LoVo (cell line): Measurements from ENCODE around the gene SCN4B.

Experiments
- DNase-seq: peaks from one replicate; pipeline ENCODE4 v3.0.0-alpha.2; 2016; ENCODE audit warnings: low spot score

SCN4B gene

DNA sequence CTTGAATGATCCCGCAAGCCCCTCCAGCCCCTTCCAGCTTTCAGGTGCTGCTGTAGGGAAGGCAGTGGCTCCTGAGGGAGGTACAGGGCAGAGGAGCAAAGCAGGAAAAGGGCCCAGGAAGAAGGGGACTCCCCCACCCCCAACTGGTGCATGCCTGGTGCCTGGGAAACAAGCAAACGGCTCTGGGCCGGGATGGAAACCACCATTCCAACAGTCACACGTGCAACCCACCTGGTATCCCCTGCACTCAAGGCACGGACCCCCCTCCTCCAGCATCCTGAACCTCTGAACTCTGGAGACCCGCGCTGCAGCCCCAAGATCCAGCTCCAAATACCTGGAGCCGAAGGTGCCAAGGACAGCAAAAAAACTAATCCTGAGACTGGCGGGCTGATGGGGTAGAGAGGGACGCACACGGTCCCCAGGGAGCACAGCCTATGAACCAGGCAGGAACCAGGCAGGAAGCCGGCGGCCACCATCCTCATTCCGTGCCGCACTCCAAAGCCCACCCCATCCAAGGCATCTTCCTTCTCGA lies 537 bp downstream of the SCN4B start:
- DNase-seq = no peak

DNA sequence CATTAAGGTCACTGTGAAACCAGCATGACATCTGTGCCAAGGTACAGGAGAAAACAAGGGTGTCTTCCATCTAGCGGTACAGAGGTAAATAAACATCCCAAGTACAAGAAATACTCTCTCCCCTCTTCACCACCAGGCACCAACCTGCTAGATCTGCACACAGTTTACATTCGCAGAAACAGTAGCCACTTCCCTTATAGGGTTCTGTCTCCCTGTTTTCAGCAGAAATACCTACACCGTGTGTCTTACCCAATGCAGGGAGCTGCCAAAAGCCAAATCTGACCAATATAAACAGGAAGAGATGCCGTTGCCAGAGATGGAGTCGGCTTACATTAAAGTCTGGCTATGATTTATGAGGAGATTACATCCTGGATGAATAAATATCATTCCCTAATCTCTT lies 1.2 kb downstream of the SCN4B start:
- no peak for DNase-seq

DNA sequence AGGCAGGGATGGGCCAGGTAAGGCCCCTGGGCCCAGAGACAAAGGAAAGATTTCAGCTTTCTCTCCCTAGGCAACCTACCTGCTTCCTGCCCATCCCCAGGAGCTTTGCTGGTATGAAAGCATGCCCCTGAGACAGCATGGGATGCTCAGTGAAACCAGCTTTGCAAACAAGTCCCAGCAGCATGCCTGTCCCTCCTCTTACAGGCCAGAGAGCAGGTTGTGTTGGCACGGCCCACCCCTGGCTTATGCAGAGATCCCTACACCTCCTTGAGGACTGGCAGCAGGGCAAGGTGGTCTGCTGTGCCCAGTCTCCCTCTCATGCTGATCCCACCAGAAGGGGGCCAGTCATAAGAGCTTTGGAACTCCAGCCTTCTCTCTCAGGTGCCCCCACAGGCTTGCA lies 3.1 kb downstream of the SCN4B start:
- DNase-seq = no peak

DNA sequence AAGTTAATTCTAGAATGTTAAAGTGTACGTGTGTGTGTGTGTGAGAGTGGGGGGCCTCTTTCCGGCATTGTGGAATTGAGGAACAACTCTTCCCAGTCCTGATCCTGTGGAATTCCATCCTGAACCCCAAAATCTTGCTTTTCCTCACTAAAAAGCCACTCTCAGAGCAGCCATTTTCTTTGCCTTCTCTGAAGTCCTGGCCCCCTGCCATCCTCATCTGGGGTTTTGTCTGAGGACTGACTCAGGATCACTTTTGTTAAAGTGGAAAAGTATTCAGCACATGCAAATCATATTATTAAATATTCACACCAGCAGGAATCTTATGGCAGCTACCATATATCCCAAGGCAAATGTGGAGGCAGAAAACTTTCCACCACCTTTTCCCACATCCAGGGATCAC lies 3.8 kb downstream of the SCN4B start:
- DNase-seq = no peak

DNA sequence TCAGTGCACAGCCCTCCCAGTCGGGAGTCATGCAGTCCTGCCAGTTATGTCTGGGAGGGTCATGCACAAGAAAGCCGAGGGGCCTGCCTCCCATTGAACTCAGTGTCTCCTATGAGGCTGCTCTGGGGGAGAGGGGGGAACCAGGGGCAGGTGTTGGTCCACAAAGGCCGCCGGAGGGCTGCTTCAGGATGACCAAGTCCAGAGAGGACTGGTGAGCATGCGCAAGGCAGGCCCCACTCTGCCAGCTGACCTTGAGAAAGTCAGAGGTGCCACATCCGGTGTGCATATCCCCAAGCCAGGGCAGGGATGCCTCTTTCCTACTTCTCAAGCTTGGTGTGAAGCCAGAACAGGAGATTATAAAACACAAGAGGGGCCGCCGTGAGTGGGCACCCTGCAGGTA lies 4.4 kb downstream of the SCN4B start:
- DNase-seq = no peak

DNA sequence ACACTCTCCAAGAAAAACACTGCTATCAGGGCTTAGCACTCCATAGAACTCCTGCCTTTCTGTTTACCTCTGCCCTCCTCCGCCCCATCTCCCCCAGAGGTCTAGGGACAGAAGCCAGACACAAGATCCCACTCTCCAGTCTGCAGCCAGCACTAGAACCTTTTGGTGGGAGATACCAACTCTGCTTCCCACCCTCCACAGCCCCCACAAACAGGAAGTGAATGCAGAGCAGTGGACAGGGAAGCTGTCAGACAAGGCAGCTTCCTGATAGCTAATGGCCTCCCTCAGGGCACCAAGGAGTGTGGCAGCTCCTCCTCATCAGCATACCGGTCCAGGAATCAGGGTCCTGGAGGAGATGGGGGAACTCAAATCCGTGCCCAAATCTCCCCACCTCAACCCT lies 5.1 kb downstream of the SCN4B start:
- DNase-seq = no peak

DNA sequence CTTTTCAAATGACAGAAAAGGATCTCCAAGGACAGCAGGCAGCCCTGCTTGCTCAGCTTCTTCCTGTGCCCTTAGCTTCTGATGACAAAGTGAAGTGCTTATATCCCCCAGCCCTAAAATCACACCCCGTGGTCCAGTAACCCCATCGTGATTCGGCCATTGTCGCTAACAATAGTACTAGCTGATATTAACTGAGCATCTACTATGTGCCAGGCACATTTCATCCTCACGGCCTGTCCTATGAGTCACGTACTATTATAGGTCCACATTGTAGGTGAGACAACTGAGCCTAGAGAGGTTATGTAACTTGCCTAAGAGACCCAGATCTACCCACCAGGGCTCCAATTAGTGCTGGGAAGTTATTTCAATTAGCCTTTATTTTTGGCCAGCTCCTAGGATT lies 6.1 kb downstream of the SCN4B start:
- no peak for DNase-seq

DNA sequence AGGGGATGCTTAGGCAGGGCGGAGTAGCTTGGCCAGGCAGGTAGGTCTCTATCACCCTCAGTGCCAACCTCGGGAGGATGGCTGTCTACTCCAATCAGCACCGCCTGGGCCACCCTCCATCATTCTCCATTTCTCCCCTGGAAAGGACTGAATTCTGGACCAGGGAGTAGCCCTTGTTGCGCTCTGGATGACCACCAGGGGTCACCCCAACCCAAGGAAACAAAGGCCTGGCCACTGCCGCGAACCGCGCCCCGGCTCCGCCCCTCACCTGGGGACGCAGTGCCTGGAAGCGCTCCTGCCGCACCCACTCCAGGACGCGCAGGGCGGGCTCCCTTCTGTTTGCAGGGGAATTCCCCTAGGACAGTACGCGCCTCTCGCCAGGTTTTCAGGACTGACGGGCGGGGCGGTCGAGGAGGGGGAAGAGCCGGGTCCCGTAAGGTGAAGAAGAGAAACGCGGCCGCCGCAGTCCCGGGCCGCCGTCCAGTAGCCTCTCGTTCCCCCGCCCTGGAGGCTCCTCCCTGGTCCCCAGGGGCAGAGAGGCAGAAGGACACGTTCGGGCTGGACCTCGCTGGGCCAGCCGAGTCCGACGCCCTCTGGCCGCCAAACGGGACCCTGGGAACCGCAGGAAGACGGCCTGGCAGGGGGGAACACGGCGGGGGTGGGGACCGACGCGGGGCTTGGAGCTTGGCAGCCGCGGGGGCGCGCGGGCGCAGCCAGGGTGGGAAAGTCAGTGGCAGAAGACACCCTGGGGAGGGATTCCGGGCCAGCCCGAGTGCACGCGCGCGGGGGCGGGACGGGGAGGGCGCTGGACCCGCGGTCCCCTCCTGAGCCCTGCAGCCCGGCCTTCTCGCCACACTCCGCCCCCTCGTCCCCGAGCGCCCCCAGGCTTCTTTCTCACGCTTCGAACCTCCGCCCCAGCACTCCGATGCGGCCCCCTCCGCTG lies 7.1 kb downstream of the SCN4B start:
- DNase-seq = peak; percentile 95

DNA sequence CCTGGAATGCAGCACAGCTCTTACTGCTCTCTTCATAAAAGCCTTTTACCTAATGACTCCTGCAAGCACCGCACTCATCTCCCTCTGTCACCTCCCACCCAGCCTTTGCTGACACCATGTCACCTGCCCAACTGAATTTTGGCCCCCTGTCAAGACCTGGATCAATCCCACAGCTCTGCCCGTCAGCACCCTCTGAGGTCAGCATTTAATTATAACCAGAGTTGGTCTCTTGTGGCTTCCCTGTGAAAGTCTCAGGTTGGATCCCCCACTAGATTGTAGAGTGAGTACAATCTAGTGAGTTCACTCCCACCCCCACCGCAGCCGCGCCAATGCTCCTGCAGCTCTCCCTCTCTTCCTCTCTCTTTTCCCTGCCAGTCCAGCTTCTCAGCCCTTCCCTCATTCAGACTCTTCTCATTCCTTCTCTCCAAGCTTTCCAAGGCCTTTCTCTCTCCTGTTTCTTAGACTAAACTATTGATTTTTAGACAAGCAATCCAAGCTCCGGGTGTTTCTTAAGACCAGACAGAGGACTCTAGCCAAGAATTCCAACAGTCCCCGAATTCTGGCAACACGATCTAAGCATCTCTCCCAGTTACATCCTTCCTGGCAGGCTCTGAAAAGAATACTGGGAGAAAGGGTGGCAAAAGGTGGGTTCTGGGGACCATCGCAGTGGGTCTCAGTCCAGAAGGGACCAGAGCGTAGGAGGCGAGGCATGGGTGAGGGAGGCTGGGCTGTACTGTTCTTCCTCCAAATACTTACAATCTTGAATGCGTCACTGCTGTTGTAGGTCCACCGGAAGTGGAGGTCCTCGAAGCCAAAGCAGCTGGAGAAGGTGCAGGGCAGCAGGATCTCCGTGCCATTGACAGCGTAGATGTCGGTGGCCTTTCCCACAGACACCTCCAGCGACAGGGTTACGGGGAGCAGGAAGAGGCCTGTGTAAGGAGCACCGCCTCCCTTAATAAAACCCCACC lies 8.0 kb downstream of the SCN4B start:
- DNase-seq = no peak

DNA sequence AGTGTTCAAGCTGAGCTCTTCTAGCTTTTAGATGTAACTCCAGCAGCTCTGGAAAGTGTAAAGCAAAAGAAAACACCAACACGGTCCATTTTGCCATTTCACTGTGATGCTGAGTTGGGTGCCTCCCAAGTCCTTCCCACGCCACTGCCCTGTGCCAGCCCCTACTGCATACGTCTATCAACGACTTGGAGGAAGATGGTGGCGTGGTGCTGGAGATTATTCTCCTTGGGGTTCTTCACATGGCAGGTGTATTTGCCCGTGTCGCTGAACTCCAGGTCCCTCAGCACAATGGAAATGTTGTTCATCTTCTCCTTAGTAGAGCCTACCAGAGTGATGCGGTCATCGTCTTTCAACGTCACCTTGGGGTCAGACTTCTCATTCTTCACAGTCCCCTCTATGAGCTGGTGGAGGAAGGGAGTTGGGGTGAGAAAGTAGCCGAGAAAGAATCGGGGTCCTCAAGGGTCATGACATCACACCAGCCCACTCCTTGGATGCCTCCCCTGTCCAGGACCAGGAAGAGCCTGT lies 8.9 kb downstream of the SCN4B start:
- no peak for DNase-seq

DNA sequence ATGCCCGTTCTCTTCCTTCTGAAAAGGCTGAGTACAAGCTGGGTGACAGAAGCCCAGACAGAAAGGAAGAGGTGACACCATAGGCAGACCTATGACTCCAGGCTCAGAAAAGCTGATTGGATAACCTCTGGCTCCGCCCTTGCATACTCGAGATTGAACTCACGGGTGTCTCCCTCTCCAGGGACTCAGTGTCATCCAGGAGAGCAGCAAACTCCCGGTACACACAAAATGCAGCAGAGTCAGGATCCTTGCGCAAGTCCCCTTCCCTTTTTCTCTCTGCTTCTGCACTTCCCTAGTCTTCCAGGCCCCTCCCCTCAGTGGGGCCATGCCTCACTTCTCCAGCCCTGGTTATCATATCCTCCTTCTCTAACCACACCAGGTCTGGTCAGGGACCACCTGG lies 9.8 kb downstream of the SCN4B start:
- peak; percentile 27 for DNase-seq

DNA sequence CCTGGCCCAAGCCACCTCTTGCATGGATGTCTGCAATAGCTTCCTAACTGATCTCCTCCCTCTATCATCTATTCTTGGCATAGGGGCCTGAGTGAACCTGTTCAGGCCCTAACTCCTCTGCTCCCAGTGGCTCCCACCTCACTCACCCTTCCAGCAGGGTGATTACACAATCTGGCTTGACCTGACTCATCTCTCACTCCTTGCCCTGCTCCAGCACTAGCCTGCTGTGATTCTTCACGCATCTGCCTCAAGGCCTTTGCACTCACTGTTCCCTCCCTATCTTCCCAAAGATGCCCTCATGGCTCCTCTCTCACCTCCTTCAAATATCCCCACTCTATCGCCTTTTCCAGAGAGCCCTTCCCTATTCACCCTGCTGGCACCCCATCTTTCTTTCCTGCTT lies 10.5 kb downstream of the SCN4B start:
- peak; percentile 8 for DNase-seq

DNA sequence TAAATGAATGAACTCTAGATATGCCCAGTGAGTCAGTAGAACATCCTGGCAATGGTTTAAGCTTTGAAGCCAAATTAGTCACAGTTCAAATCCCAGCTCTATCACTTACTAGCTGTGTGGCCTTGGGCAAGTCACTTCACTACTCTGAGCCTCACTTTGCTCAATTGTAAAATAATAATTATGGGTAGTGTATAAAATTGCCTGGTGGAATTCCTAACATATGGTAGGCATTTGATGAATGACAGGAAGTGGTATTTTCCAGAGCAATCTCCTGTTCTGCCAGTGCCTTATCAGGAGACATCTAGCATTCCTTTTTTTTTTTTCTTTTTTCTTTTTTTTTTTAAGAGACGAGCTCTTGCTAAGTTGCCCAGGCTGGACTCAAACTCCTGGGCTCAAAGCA lies 13.0 kb downstream of the SCN4B start:
- no peak for DNase-seq

DNA sequence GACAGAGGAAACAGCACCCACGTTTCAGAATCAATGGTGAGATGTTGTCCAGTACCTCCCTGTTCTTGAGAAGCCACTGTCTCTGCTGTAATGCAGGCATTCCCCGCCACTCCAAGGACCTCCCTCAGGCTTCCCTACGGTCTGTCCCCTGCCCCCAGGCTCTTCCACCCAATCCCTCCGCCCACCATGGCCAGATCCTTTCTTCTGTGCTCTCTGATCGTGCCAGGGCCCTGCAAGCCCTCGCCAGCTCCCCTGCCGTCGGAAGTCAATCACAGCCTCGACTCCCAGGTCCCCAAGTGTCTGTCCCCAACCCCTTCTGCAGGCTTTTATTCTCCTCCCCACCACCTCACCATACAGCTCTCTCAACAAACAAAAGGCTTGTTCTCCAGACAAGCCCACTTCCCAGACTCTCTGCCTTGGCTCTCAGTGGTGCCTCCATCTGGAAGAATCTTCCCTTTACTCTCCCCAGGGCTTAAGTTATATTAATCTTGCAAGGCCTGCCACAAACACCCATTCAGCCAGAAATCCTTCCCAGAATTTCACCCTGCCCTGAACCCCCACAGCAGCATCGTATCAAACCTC lies 13.7 kb downstream of the SCN4B start:
- no peak for DNase-seq

DNA sequence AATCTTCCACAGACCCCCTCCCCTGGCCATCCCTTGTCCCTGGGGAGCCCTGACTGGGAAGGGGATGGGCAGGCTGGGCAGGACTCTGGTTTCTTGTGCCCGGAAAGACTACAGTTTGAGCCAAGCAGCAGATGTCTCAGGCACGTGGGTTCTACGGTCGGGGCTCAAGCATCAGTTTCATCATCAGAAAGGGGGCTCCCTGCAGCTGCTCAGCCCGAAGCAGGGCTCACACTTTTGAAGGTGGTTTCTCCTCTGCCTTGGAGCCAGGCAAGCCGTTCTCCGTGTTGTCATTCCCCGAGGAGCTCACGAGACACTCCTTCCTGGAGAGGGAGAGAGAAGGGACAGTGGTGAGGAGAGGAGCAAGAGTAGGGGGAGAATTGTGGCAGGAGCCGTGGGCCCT lies 15.8 kb downstream of the SCN4B start:
- no peak for DNase-seq

DNA sequence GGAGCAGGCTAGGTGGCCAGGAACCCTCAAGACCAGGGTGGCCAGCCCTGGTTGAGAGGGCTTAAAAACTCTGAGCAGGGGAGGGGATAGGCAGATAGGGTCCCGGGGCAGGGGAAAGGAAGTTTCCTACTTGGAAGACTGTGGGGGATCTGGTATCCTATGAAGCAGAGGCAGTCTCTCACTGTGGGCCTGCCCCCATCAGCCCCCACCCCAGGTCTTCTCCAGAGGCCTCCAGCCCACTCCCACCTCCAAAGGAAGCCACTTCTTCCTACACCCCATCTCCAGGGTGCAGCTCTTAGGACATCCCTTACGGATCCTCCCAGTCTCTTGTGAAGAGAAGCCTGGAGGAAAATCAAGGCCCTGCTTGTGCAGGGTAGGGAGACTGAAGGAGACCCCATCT lies 16.3 kb downstream of the SCN4B start:
- no peak for DNase-seq

DNA sequence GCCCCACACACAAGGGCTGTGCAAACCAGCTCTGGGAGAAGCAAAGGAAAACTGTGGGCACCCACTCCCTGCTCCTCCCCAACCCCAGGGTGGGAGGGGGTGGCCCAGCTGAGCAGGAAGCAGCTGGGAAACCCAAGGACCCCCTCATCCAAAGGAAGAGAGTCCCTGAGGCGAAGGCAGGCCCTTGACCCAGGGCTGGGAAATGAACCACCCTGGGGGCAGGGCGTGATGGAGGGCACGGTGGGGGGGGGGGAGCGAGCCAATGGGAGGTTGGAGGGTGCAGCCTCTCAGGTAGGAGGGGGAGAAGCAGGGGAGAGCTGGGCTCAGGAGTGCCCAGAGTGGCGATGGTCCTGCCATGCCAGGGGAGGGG lies 16.8 kb downstream of the SCN4B start:
- no peak for DNase-seq

DNA sequence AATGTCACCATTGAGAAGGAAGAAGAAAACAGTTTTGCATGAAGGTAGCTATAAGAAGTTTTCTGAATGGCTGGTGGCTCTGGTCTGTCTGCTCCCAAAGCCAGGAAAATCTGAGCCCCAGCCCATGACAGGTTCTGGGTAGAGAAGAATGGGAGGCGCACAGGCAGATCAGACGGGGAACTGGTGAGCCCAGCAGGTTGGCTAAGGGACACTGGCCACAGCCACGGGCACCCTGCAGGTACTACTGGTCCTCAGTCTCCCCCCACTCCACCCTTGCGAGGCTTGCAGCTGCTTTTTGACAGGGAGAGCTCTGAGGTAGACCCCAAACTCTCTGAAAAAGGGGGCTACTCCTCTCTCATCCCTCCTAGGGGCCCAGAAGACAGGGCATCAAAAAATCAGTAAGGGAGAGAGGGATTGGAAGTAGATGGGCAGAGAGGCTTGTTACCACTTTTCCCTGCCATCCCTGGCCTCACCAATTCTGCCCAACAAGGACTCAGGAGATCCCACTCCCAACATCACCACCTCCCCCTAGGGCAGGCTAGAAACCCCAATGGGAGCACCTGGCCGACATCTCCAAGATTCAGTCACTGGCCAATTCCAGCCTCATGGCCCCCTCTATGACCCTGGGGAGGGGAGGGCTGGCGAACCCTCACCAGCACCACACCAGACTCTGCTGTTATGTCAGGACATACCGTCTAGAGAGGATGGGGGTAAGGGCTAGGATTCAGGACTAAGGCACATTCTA lies 17.4 kb downstream of the SCN4B start:
- DNase-seq = no peak

DNA sequence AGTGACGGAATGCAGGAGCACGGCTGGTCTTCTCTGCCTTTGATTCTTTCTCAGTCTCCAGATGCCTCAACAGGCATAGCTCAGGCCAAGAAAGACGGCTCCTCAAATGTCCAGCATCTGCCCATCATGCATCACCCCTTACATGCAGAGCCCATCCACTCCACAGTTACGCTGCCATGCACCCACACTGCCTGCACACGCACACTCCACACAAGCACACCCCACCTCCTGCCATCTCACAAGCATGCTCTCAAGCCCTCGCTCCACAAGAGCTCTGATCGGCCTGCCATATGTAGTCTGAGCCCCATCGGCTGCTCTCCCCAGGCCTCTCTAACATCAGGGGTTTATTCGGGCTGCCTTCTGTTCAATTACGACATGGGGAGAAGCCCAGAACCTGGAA lies 18.8 kb downstream of the SCN4B start:
- no peak for DNase-seq

DNA sequence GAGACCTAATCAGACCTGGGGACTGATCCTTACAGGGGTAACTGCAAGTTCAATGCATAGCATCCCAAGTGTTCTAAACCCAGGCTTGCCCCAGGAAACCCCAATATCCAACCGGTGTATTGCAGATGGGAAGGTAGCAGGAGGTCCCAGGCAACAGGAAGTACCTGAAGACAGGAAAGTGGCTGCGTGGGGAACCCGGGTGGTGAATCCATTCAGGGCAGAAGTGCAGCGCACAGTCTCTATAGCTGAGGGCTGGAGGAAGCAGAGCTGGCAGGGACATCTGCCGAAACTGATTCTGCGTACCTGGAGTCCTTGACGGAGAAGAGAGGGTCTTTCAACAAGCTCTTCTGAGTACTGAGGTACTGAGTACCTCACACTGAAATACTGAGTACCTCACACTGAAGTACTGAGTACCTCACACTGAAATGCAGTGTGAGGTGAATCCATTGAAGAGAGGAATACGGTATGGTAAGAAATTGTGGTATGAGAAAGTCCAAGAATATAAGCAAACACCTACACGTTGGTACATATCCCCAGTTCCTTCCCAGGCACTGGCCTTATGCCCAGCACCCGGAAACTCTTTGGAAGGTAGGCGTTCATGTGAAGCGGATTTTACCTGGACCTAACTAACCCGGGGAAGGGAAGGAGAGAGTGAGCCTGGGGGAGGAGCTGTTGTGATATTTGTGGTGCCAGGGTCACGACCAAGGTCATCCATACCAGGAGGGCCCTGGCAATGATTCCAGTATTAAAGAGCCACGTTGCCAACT lies 20.1 kb downstream of the SCN4B start:
- DNase-seq = no peak
